Breast epithelium (tissue), 3 donors: ENCODE data around the gene GRIN1.

ENCODE experiments used
- CTCF ChIP-seq, 3 donors: fragments of 450-650 bp; IDR thresholded peaks; one replicate each; pipeline ENCODE4 v1.5.1; 2016 to 2017; ENCODE audit warnings: antibody characterized with exemption in 3 of 3, mild to moderate bottlenecking in 3 of 3, moderate library complexity in 3 of 3
- POLR2A ChIP-seq: fragments of 450-650 bp; IDR thresholded peaks from one replicate; pipeline ENCODE4 v1.6.1; 2016; ENCODE audit warnings: antibody characterized with exemption, mild to moderate bottlenecking, moderate library complexity

GRCh38 chr9:137182836-137183235 lies 43.9 kb downstream of the GRIN1 start:
- no peak for TF ChIP-seq CTCF (IDR thresholded peaks at IDR 0.05)
- TF ChIP-seq POLR2A, result no peak
